ENCODE results near the gene CHST11. TPM values are rescaled to one million over a fixed set of nuclear protein-coding genes. Genes with fewer than 3 reads are reported as not detected.

Gene CHST11
- total and polyA plus RNA-seq, 2 of the 4 experiments (the other 2 are of a cell fraction): 1.4 to 2.7 TPM

- intact Hi-C loops (cut with micrococcal nuclease): no loop called here
- POLR2A ChIA-PET (ENCODE audit: unreplicated experiment): no interaction called here
Observed at GRCh38 chr12:104734541-104735095, 277.9 kb downstream of the CHST11 start.

More at GRCh38 chr12:104734541-104735095, 277.9 kb downstream of the CHST11 start:
- in situ Hi-C loops (cut with MboI; ENCODE audit: low sequenced_read_pairs) (no loop called here), dilution Hi-C loops (cut with HindIII; ENCODE audit: low sequenced_read_pairs, unreplicated experiment) (no loop called here)
- Histone ChIP-seq H4K5ac (ENCODE audit: low read depth, low read length) (no peak overlapping the region), H2AFZ (replicated peaks; ENCODE audit: low read length, poor library complexity) (no peak overlapping the region), H3K4me2 (ENCODE audit: low read depth, low read length) (no peak overlapping the region), H4K20me1 (ENCODE audit: insufficient read depth, low read length) (no peaks in the 10 kb centered on the region), H3K18ac (ENCODE audit: low read depth, low read length) (no peak overlapping the region), H3K4me1 (ENCODE audit: control insufficient read depth, insufficient read depth, low read length) (no peaks in the 10 kb centered on the region; the same call in 1 of the 2 replicates), H2BK15ac (ENCODE audit: low read depth, low read length) (no peak overlapping the region), H2BK5ac (ENCODE audit: low read depth, low read length, poor library complexity, severe bottlenecking) (no peak overlapping the region), H3K9ac (ENCODE audit: low read depth, low read length) (no peak overlapping the region), H3K9me3 (ENCODE audit: control insufficient read depth, insufficient read depth, low read length) (no peaks in the 10 kb centered on the region), H4K91ac (ENCODE audit: insufficient read depth, low read depth, low read length) (no peak overlapping the region), H3K79me1 (ENCODE audit: low read depth in 1 of 2, low read length in 2 of 2) (no peaks in the 10 kb centered on the region), H3K27me3 (ENCODE audit: control insufficient read depth, insufficient read depth, low read length) (peaks cover 28% of the 10 kb centered on the region), H4K8ac (ENCODE audit: low read depth in 2 of 2, low read length in 2 of 2) (no peak overlapping the region), H3K14ac (replicated peaks; ENCODE audit: low read depth, low read length) (no peak overlapping the region), H3K9me1 (ENCODE audit: insufficient read depth, low read length) (peaks cover 3% of the 10 kb centered on the region; the same call in 1 of the 2 replicates), H3K4ac (ENCODE audit: low read depth, low read length) (no peak overlapping the region), H2BK120ac (ENCODE audit: low read depth, low read length) (no peak overlapping the region), H3K56ac (ENCODE audit: extremely low read depth, insufficient read depth, low read length) (no peak overlapping the region), H3K23ac (ENCODE audit: low read depth, low read length) (no peak overlapping the region), H2BK20ac (ENCODE audit: low read depth, low read length) (no peak overlapping the region), H2AK9ac (replicated peaks; ENCODE audit: low read depth, low read length, poor library complexity) (no peak overlapping the region), H2AK5ac (ENCODE audit: low read depth, low read length) (no peak overlapping the region), H3K4me3 (ENCODE audit: insufficient read depth, low read depth, low read length) (no peak overlapping the region), H3K27ac (ENCODE audit: insufficient read depth, low read length) (no peak overlapping the region), H3K36me3 (ENCODE audit: control insufficient read depth, insufficient read depth, low read length) (no peaks in the 10 kb centered on the region)
- DNase-seq (no peak), ATAC-seq (ENCODE audit: low read depth) (no peak)
- CTCF ChIA-PET: interaction anchor here (0.6 kb wide), 1 partner anchor 162 kb away, joined by 3 read pairs; no protein-coding TSS in a partner anchor
- no CpG with 5 or more reads among the region's 6 CpGs for WGBS, 2 experiments (ENCODE audit: extremely low coverage in 2 of 2, insufficient read length in 1 of 2)
- no peak for TF ChIP-seq RCOR1 (IDR thresholded peaks at IDR 0.05; ENCODE audit: insufficient replicate concordance, low read length)
- TF ChIP-seq SMC3 (IDR thresholded peaks at IDR 0.05; ENCODE audit: low read depth, low read length): no peak
- TF ChIP-seq USF2 (IDR thresholded peaks at IDR 0.05; ENCODE audit: low read depth, low read length): no peak
- no peak for TF ChIP-seq RAD21 (IDR thresholded peaks at IDR 0.05; ENCODE audit: low read length)
- TF ChIP-seq MAFK (IDR thresholded peaks at IDR 0.05; ENCODE audit: low read depth, low read length): no peak
- no peak for TF ChIP-seq RFX5 (IDR thresholded peaks at IDR 0.05; ENCODE audit: low read depth, low read length)
- TF ChIP-seq CHD1 (IDR thresholded peaks at IDR 0.05; ENCODE audit: low read depth, low read length): no peak
- BruUV-seq (replicated peaks): no TSS peak
